NCI-H2029 treated with DMSO at 0.1 percent for 48 hours (cell line): ENCODE data around the gene EVC2.
"Not testable (repeated sequence)": the region's sequence is repeated elsewhere in the genome, so short reads cannot be mapped to it uniquely, and the experiment has no call there.

Source experiments
- DNase-seq: peaks from one replicate; lab custom pipeline; 2025; lab: John Stamatoyannopoulos, UW

Gene EVC2

GRCh38 chr4:5619913-5620625 is 88.3 kb downstream of the EVC2 start:
- no peak for DNase-seq

GRCh38 chr4:5618051-5618960 is 90.1 kb downstream of the EVC2 start:
- DNase-seq = no peak

GRCh38 chr4:5616331-5616950 is 91.9 kb downstream of the EVC2 start:
- no peak for DNase-seq

GRCh38 chr4:5615496-5616075 is 92.8 kb downstream of the EVC2 start:
- DNase-seq = no peak

DNA sequence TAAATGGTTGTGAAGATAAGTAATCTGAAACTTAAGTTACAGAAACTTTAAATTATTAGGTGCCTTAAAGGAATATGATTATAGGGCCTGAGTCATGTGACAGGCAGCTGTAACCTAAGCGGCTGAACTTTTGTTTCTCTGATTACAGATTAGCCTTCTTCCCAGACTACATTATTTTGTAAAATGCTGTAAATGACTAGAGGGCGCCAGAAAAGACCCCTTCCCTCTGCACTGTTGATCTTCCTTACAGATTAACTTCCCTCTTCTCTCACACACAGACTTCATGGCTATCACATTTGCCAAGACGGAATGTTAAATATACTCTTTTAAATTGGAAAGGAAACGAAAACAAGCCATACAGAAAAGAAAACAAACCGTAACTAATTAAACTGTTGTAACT is 96.6 kb downstream of the EVC2 start:
- DNase-seq = no peak

- DNase-seq = peak; percentile 10
These were observed 98.9 kb downstream of the EVC2 start for GRCh38 chr4:5609306-5610007.

DNA sequence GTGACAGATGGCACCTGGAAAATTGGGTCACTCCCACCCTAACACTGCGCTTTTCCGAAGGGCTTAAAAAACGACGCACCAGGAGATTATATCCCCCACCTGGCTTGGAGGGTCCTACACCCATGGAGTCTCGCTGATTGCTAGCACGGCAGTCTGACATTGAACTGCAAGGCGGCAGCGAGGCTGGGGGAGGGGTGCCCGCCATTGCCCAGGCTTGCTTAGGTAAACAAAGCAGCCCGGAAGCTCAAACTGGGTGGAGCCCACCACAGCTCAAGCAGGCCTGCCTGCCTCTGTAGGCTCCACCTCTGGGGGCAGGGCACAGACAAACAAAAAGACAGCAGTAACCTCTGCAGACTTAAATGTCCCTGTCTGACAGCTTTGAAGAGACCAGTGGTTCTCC is 114.5 kb downstream of the EVC2 start:
- not testable (repeated sequence) for DNase-seq

DNA sequence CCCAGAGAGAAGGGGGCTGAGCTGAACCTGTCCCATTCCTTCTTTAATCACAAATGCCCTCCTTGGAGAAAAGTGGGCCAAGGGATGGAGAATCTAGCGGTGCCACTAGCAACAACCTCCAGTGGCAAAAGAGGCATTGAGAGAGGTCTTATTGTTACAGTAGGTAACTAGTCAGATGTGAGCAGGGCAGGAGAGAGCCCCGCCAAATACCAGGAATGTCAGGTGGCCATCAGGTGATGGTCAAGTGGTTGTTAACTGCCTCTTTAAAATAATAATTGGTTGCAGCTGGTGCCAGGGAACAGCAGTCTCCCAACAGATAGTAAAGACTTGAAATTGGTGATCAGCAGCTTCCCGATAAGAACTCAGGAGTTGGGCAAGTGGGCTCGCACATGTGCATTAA is 116.1 kb downstream of the EVC2 start:
- no peak for DNase-seq

DNA sequence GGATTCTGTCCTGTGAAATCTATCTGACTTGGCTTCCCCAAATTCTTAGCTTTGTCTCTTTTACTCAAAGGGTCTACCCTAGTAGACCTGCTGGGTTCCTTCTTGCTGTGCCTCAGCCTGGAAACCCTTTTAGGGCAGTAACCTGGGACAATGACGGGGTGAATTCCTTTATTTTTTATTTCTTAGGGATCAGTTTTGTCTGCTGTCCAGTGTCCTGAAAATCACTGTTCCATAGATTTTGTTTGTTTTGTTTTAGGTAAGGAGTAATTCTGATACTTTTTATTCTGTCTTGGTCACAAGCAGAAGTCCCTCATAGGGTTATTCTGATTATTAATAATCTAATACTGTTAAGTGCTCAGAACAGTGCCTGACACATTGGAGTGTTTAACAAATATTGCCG is 118.9 kb downstream of the EVC2 start:
- no peak for DNase-seq

DNA sequence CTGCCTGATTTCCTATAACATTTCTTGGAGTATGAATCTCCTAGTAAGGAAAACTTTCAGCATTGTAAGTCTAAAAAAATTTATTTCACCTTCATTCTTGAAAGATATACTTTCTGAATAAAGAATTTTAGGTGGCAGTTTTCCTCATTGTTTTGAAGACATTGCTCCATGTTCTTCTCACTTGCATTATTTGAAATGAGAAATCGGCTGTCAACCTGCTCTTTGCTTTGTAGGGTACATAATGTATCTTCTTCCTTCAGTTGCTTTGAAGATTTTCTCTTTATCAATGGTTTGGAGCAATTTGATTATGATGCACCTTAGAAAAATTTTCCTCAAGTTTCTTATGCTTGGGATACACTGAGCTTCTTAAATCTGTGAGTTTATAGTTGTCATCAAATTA is 120.3 kb downstream of the EVC2 start:
- DNase-seq = no peak

GRCh38 chr4:5575941-5576340 is 132.4 kb downstream of the EVC2 start:
- DNase-seq = no peak

DNA sequence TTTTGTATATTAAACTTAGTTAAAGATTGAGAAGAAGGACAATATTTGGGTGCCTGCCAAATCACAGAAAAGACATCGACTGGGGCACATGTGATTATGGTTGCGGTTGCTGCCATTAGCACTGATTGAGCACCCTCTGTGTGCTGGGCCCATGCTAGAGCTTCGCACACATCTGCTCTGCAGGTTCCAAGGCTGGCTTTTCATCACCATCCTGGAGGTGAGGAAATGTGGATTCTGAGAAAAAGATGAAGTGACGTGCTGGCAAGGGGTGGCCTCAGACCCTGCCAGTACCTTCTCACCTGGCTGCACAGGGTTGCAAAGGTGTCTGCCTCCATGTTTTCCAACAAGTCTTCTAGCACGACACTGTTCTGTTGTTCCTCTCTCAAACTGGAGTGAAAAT is 134.0 kb downstream of the EVC2 start:
- no peak for DNase-seq

- no peak for DNase-seq
These were observed 134.4 kb downstream of the EVC2 start for GRCh38 chr4:5573965-5574364.

DNA sequence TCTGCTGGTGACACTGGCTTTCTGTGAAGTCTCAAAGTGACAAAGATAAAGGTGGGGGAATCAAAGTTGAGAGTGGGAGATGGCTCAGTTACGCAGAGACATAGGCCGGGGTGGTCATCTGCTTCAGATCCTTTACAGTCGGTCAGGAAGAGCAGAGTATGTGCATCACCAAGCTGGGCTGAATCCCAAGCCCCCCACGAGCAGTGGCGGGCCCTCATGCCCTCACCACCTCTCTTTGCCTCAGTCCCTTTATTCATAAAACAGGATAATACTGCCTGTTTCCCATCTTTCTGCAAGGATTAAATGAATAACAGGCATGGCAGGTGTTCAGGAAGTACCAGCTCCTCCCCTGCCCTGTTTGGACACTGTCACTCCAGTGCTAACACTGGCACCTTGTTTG is 135.6 kb downstream of the EVC2 start:
- no peak for DNase-seq

DNA sequence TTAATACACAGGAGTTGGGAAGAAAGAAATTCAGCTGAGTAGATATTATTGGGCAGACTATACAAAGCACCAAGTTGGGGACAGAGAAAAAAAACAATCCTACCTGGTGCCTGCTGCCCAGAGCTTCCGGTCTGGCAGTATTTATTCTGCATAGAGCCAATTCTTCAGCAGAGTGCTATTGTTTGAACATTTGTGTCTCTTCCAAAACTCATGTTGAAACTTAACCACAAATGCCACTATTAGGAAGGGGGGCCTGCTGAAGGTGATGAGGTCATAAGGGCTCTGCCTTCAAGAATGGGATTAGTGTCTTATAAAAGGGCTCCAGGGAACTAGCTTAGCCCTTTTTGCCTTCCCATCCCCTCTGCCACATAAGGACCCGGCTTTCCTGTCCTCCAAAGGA is 136.2 kb downstream of the EVC2 start:
- no peak for DNase-seq

DNA sequence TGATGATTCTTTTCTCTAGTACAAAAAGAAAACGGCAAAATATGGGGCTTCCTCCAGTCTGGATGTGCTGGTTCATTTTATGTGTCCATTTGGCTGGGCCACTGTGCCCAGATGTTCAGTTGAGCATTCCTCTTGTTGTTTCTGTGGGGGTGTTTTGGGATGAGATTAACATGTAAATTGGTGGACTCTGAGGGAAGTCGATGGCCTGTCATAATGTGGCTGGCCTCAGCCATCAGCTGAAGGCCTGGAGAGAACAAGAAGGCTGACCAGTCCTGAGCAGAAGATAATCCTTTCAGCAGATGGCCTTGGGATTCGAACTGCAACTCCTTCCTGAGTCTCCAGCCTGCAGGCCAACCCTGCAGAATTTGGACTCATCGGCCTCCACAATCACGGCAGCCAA is 136.7 kb downstream of the EVC2 start:
- no peak for DNase-seq

- no peak for DNase-seq
These were observed 138.9 kb downstream of the EVC2 start for GRCh38 chr4:5569451-5569850.

DNA sequence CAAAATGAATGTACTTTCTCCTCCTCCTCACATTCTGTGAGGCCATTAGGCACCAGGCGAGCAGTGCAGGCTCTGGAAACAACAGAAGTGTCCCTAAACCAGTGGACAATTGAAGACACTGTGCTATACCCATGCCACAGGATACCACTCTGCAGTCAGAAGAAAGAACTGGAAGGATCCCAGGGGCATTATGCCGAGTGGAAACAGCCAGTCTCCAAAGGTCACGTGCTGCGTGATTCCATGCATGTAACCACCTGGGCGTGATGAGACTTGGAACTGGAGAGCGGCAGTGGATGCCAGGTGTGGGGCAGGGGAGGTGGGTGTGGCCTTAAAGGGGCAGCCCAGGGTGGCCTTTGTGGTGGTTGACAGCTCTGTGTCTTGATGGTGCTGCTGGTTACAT is 139.4 kb downstream of the EVC2 start:
- DNase-seq = no peak

- DNase-seq = no peak
These were observed 140.0 kb downstream of the EVC2 start for GRCh38 chr4:5568336-5568735.

- DNase-seq = no peak
These were observed 141.4 kb downstream of the EVC2 start for GRCh38 chr4:5566991-5567390.

DNA sequence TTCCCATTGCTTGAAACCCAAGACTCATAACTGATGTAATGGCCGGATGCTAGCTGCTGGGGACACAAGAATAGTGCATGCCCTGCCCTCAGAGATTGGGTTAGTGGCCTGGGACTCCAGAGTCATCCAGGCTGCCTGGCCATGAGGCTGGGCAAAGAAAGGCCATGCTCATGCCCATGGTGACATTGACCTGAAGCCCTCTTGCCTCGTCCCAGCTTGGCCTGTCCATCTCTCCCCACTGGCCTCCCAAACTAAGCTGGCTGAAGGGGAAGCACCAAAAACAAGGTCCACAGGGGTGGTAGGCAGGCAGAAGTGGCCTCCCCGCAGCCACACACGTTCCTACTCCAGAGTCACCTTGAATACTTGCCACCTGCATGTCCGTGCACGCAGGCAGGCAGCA is 141.8 kb downstream of the EVC2 start:
- no peak for DNase-seq

DNA sequence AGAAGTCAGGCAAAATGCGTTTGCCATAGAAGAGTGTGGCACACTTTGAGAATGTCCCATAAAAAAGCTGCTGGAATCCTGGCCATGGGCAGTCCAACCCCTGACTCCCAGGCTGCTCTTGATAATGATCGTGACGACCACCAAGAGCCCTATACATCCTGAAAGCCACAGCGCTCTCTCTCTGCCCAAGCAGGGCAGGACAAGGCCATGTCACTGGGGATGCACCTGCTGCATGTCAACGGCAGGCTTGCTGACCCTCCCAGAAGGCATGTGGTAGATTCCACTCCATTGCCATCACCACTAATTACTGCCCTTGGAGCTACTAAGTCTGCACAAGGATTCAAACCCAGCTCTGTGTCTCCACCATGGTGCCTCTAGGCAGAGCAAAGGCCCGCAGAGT is 144.5 kb downstream of the EVC2 start:
- no peak for DNase-seq
